ENCODE data around the gene UBA52.

Gene UBA52

DNA sequence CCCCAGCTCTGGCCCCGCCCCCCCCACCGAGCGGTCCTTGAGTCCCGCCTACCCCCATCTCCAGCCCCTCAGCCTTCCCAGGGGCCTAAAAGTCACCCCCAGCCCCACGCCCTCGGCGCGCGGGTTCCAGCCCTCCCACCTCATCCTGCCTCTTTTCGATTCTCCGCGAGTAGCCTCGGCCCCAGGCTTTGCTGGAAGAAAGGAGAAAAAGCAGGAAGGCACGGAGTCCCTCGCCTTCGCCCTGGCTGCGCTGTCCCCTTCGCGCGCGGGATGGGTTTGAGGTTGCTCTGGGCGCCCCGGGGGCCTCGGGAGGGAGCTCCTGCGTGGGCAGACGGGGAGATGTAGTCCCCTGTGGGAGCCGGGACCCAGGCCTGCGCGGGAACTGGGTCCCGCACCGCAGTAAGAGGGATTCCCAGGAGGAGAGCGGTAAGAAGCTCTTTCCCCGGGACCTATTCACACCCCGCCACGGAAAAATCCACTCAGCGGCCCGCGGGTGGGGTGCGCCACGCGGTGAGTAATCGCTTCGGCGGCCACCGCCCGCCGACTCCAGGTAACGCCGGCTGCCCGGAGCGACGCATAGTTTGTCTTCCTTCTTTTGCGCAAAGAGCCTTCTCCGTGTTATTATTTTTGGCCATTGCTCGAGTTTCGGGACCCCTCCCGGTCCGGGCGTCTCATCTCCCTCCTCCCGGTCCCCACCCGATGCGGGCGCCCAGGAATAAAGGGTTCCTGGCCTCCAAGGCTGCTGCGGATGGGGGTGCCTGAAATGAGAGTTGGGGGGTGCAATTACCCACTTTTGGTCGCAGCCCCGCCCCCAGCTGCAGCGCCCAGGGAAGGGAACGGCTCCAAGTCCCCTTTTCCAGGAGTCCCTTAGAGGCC lies 35.8 kb downstream of the UBA52 start:
- in situ Hi-C loops (cut with MboI; ENCODE audit: low pct_unique_long_range_greater_than_20kb, low sequenced_read_pairs, unreplicated experiment): no loop called here
- TF ChIP-seq, protein P1, sequence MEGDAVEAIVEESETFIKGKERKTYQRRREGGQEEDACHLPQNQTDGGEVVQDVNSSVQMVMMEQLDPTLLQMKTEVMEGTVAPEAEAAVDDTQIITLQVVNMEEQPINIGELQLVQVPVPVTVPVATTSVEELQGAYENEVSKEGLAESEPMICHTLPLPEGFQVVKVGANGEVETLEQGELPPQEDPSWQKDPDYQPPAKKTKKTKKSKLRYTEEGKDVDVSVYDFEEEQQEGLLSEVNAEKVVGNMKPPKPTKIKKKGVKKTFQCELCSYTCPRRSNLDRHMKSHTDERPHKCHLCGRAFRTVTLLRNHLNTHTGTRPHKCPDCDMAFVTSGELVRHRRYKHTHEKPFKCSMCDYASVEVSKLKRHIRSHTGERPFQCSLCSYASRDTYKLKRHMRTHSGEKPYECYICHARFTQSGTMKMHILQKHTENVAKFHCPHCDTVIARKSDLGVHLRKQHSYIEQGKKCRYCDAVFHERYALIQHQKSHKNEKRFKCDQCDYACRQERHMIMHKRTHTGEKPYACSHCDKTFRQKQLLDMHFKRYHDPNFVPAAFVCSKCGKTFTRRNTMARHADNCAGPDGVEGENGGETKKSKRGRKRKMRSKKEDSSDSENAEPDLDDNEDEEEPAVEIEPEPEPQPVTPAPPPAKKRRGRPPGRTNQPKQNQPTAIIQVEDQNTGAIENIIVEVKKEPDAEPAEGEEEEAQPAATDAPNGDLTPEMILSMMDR (IDR thresholded peaks at IDR 0.05; ENCODE audit: extremely low read depth, insufficient read depth, missing control alignments): no peak
- peak; percentile 41 for DNase-seq (ENCODE audit: low spot score)

DNA sequence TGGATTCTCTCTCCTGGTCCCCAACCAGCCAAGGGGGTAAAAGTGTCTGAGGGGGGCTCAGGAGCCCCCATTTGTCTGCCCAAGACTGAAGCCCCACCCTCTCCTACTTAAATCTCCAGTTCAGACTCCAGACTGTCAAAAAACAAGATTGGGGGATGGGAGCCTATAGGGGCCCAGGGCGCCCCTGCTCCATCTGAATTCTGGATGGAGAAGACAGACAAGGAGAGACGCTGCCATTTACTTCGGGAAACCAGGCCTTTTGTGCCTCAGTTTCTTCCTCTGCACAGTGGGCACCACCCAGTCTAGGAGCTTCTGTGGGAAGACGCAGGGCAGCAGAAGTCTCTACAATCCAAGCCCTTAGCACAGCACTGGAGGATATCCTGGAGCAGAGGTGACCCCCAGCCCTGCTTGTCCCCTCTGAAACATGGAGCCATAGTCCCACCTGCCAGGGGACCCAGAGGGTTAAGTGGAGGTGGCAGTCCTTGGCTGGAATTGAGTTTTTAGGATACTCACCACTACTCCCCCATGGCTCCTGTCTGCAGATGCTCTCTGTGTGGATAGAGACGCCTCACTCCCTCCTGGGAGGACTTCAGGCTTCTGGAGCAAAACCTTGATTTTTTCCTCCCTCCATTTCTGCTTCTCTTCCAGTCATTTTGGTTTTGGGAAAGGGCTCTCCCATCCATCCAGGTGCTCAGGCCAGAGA lies 36.6 kb downstream of the UBA52 start:
- peak; percentile 38 for DNase-seq (ENCODE audit: low spot score)
- in situ Hi-C loops (cut with MboI; ENCODE audit: low pct_unique_long_range_greater_than_20kb, low sequenced_read_pairs, unreplicated experiment): no loop called here
- TF ChIP-seq, protein P1 (IDR thresholded peaks at IDR 0.05; ENCODE audit: extremely low read depth, insufficient read depth, missing control alignments): no peak

DNA sequence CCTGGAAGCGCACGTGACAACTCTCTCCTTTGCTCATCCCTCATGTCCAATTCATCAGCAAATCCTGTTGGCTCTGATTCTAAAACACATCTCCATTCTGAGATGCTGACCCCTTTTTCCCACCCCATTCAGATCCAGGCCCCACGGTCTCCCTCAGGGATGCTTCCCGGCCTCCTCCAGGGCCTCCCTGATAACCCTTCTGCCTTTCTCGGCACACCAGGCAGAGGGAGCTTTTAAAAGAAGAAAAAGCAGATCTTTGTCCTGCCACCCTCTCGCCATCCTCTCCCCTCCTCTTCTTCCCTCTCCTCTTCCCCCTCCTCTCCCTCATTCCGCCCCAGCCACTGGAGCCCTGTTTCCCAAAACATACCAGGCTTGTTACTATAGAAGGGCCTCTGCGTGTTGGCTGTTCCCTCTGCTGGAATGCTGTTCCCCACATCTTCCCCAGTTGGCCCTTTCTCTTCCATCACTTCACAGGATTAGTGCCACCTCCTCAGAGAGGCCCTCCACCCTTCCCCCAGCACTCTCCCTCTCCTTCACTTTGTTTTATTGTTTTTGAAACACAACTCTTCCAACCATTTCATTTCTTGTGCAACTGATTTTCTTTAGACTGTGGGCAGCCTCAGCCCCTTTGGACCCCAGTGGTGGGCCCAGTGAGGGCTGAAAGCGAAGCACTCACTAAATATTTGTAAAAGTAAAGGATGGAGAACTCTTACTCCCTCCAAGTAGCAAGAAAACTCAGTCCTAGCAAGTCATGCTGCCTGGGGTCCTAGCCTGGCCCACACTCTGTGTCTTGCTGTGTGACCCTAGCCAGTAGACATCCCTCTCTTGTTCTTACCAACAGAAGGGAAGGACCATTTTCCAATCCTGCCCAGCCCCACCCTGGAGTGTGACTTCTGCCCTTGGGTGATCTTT lies 37.4 kb downstream of the UBA52 start:
- in situ Hi-C loops (cut with MboI; ENCODE audit: low pct_unique_long_range_greater_than_20kb, low sequenced_read_pairs, unreplicated experiment): no loop called here
- no peak for DNase-seq (ENCODE audit: low spot score)
- TF ChIP-seq, protein P1 (IDR thresholded peaks at IDR 0.05; ENCODE audit: extremely low read depth, insufficient read depth, missing control alignments): no peak

DNA sequence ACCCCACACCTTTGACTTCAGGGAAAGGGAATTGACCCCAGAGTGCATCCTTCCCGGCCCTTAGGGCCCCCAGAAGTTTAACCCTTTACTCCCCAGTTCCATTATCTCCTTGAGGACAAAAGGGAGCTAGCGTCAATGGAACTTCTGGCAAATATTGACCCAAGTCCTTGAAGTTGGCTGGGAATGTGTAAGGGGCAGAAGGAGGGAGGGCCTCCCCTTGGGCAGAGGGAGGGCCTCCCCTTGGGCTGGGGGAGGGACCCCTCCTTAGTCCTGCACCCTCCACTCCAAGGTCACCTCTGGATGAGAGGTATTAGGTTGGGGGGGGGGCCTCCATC lies 38.0 kb downstream of the UBA52 start:
- TF ChIP-seq, protein P1 (IDR thresholded peaks at IDR 0.05; ENCODE audit: extremely low read depth, insufficient read depth, missing control alignments): no peak
- no peak for DNase-seq (ENCODE audit: low spot score)
- in situ Hi-C loops (cut with MboI; ENCODE audit: low pct_unique_long_range_greater_than_20kb, low sequenced_read_pairs, unreplicated experiment): no loop called here

DNA sequence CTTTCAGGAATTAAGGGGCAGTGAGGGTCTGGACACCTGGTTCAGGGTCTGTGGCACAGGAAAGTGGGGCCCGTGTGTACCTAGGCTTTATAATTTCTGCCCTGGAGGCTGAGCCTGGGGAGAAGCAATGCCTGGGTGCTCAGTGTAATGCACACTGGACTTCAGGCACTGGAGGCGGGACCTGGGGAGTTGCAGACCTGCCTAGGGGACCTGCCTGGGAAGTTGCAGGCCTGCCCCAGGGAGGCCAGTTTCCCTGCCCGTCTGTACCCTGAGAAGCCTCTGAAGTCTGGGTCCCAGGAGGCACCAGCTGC lies 38.5 kb downstream of the UBA52 start:
- peak; percentile 34 for DNase-seq (ENCODE audit: low spot score)
- TF ChIP-seq, protein P1 (IDR thresholded peaks at IDR 0.05; ENCODE audit: extremely low read depth, insufficient read depth, missing control alignments): no peak
- in situ Hi-C loops (cut with MboI; ENCODE audit: low pct_unique_long_range_greater_than_20kb, low sequenced_read_pairs, unreplicated experiment): no loop called here

DNA sequence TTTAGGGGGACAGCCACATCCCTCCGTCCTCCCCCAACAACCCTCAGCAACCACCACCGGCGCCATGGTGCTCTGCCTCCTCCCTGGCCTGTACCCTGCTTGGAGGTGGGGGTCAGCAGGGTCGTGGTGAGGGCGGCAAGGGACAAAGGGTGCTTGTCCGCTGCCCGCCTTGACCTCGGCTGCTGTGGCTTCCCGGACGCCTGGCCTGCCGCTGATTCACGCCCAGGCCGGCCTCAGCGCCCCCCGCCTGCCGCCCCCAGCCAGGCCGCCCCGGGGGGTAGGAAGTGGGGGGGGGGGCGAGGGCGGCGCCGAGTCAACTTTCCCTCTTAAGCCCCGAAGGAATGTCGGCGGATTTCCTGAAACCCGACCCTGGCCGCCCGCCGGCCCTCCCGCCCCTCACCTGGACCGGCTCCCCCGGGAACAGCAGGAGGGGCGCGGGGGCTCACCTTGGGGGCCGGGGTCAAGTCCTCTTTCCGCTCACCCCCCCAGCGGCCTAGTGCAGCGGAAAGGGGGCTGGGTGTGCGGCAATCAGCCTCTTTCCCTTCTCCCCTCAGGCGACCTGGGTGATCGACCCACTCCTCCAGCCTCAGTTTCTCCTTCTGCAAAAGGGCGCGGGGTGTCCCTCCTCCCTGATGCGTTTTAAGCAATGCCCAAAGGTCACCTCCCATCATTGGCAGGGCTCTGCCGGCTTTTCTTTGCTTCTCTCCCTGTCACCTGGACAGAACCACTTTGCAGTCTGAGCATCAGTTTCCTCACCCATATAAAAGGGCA lies 39.1 kb downstream of the UBA52 start:
- TF ChIP-seq, protein P1 (IDR thresholded peaks at IDR 0.05; ENCODE audit: extremely low read depth, insufficient read depth, missing control alignments): no peak
- peak; percentile 31 for DNase-seq (ENCODE audit: low spot score)
- in situ Hi-C loops (cut with MboI; ENCODE audit: low pct_unique_long_range_greater_than_20kb, low sequenced_read_pairs, unreplicated experiment): no loop called here

Measured in GM13977 (cell line).